Activated CD4-positive, alpha-beta T cell treated with anti-CD3 and anti-CD28 coated beads, Interleukin-2, amount 10 ng/mL, durations not matched to agents 7 days and 5 days (primary cell): ENCODE results near the gene ZBTB48. TPM values are rescaled to one million over a fixed set of nuclear protein-coding genes. Genes with fewer than 3 reads are reported as not detected.

Experiments used
- CTCF ChIA-PET: fragments of 350-600 bp; sonication (Branson Sonifier 250); formaldehyde crosslinking; loops from one replicate; lab custom pipeline; 2021; ENCODE audit warnings: antibody characterized with exemption; lab: Charles Lee
- POLR2A ChIA-PET: fragments of 350-600 bp; sonication (Branson Sonifier 250); formaldehyde crosslinking; loops from one replicate; lab custom pipeline; 2021; ENCODE audit warnings: antibody characterized with exemption; lab: Charles Lee
- DNase-seq: peaks from one replicate; pipeline ENCODE4 v3.0.0-alpha.2; 2020
- H3K27ac Mint-ChIP-seq: one replicate; pipeline ENCODE4 v1.8.0; 2021; ENCODE audit warnings: mild to moderate bottlenecking, moderate library complexity, mixed read lengths
- H3K27me3 Mint-ChIP-seq: one replicate; pipeline ENCODE4 v1.8.0; 2021; ENCODE audit warnings: mixed read lengths
- H3K36me3 Mint-ChIP-seq: one replicate; pipeline ENCODE4 v1.8.0; 2021; ENCODE audit warnings: low read depth, mixed read lengths
- H3K4me1 Mint-ChIP-seq: one replicate; pipeline ENCODE4 v1.8.0; 2021; ENCODE audit warnings: mixed read lengths
- H3K4me3 Mint-ChIP-seq: one replicate; pipeline ENCODE4 v1.8.0; 2021; ENCODE audit warnings: mild to moderate bottlenecking, moderate library complexity, mixed read lengths
- H3K9me3 Mint-ChIP-seq: one replicate; pipeline ENCODE4 v1.8.0; 2021; ENCODE audit warnings: mixed read lengths
- total RNA-seq, 2 experiments: library from RNA; stranded (reverse); gene quantifications; one replicate each; pipeline ENCODE4 v1.2.3, GENCODE V29; 2021

ZBTB48 gene
- total RNA-seq, 2 experiments from 2014 or later = 40.4 to 42.9 TPM

DNA sequence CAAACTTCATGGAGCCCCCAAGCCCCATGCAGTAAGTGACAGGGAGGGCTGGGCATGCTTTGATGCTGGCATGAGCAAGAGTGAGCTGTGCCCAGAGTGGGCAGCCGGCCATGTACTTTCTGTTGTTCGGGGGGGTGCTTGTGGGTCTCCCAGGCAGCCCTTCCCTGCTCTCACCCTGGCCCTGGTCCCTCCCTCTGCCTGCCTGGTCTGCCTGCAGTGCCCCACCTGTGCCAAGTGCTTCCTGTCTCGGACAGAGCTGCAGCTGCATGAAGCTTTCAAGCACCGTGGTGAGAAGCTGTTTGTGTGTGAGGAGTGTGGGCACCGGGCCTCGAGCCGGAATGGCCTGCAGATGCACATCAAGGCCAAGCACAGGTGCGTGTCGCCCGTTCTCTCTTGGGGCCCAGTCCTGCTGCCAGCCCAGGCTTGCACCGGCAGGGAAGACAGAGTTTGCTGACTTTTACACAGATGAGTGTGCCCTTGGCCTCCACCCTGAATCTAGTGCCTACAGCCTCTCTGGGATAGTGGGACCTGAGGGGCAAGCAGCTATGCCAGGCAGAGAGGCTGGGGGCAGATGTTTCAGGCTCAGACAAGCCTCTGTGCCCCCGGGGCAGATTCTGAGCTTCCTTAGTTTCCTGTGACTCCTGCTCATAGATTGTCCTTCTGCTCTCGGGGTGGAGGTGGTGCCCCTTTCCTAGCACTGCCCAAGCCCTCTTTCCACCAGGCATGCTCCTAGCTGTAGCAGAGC lies 7.6 kb downstream of the ZBTB48 start:
- Mint-ChIP-seq H3K27ac (no peak overlapping the region), H3K4me3 (no peak overlapping the region), H3K4me1 (peaks cover 29% of the 10 kb centered on the region), H3K27me3 (no peaks in the 10 kb centered on the region), H3K36me3 (peaks cover 7% of the 10 kb centered on the region), H3K9me3 (no peaks in the 10 kb centered on the region)
- ChIA-PET CTCF (no interaction called here), POLR2A (no interaction called here)
- no peak for DNase-seq

DNA sequence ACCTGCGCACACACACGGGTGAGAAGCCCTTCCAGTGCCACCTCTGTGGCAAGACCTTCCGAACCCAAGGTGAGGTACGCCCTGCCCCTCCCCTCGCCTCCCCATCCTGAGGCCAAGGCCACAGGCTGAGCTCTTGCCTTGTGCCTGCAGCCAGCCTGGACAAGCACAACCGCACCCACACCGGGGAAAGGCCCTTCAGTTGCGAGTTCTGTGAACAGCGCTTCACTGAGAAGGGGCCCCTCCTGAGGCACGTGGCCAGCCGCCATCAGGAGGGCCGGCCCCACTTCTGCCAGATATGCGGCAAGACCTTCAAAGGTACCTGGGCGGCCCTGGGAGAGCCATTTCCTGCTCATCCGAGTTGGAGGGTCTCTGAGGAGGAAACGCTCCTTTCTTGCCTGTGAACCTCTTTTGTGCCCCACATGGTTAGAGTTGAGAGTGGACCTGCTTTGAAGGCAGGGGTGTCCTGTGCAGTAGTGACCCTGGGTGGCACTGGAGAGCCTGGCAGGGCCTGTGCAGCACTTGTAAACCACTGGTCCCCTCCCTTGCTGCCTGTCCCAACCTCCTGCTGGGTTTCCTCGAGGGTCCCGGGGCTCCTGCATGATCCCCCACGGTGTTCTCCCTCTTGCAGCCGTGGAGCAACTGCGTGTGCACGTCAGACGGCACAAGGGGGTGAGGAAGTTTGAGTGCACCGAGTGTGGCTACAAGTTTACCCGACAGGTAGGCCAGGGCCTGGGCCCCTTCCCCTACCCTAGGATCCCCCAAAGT lies 8.5 kb downstream of the ZBTB48 start:
- POLR2A ChIA-PET = no interaction called here
- Mint-ChIP-seq H3K27ac (no peak overlapping the region), H3K27me3 (no peaks in the 10 kb centered on the region), H3K9me3 (no peaks in the 10 kb centered on the region), H3K4me3 (no peak overlapping the region), H3K4me1 (peaks cover 28% of the 10 kb centered on the region), H3K36me3 (peaks cover 7% of the 10 kb centered on the region)
- no peak for DNase-seq
- CTCF ChIA-PET = interaction anchor here (0.8 to 1.4 kb wide), 2 partner anchors 8 to 34 kb away, joined by 3 to 5 read pairs; partner anchors contain the start of gene NOL9

DNA sequence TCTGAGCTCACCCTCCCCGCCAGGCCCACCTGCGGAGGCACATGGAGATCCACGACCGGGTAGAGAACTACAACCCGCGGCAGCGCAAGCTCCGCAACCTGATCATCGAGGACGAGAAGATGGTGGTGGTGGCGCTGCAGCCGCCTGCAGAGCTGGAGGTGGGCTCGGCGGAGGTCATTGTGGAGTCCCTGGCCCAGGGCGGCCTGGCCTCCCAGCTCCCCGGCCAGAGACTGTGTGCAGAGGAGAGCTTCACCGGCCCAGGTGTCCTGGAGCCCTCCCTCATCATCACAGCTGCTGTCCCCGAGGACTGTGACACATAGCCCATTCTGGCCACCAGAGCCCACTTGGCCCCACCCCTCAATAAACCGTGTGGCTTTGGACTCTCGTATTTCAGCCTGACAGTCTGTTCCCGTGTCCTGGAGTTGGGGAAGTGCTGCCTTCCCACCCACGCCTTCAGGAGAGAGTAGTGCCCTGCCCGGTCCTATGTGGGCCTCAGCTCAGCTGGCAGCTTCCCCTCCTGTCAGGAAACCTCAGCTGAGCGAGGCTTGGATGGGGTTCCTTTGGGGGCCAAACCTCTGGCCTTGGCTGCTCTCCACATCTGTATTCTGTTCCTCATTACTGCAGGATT lies 9.2 kb downstream of the ZBTB48 start:
- Mint-ChIP-seq H3K4me3 (no peak overlapping the region), H3K27ac (no peak overlapping the region), H3K27me3 (no peaks in the 10 kb centered on the region), H3K36me3 (peaks cover 10% of the 10 kb centered on the region), H3K9me3 (no peaks in the 10 kb centered on the region), H3K4me1 (peaks cover 31% of the 10 kb centered on the region)
- DNase-seq = no peak
- ChIA-PET POLR2A (no interaction called here), CTCF (interaction anchor here (0.8 to 1.4 kb wide), 4 partner anchors 9 to 98 kb away, joined by 3 to 5 read pairs (median 4); partner anchors contain the start of gene NOL9)

DNA sequence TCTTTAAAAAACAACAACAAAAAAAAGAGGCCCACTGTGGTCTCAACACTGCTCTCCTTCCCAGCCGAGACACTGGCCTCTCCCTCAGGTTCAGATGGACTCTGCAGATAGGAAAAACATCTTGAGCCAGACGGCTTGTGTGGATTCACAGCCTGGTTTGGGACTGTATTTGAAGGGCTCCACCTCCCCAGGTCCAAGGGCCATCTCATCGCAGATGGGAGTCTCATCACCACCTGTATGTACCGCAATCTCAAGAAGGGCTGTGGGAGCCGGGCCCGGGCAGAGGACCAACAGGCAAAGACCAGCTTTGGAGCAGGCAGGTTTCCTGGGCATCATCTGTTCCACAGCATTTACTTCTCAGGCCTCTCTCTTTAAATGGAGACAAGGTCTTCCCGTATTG lies 10.3 kb downstream of the ZBTB48 start:
- H3K27me3 Mint-ChIP-seq = no peaks in the 10 kb centered on the region
- POLR2A ChIA-PET = no interaction called here
- peaks cover 32% of the 10 kb centered on the region for H3K4me1 Mint-ChIP-seq
- peaks cover 16% of the 10 kb centered on the region for H3K36me3 Mint-ChIP-seq
- no peak for DNase-seq
- H3K9me3 Mint-ChIP-seq = no peaks in the 10 kb centered on the region
- no peak overlapping the region for H3K27ac Mint-ChIP-seq
- CTCF ChIA-PET = interaction anchor here (0.8 to 0.9 kb wide), 2 partner anchors 8 to 99 kb away, joined by 3 to 4 read pairs; no protein-coding TSS in a partner anchor
- no peak overlapping the region for H3K4me3 Mint-ChIP-seq

DNA sequence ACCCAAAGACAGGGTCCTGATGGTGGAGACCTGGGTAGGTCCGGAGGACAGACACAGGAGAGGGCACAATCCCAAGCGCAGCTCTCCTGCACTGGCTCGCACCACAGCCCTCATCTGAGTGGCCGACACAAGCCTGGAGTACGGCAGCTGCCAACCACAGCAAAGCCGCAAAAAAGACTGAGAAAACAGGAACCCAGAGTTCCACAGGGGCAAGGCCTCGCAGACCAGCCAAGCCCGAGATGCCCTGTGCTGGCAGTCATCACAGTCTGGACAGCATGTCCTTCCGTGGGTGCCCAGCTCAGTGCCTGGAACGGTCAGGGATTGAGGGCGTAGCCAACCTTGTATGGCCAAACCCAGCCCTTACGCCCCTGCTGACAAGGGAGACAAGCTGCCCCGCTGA lies 11.4 kb downstream of the ZBTB48 start:
- no peak for DNase-seq
- ChIA-PET POLR2A (no interaction called here), CTCF (interaction anchor here (0.6 to 3.1 kb wide), 2 partner anchors 11 to 113 kb away, joined by 4 to 13 read pairs; partner anchors contain the start of gene KLHL21)
- Mint-ChIP-seq H3K36me3 (peaks cover 27% of the 10 kb centered on the region), H3K4me3 (no peak overlapping the region), H3K4me1 (peaks cover 33% of the 10 kb centered on the region), H3K27ac (peak overlapping the region; percentile 28), H3K9me3 (no peaks in the 10 kb centered on the region), H3K27me3 (no peaks in the 10 kb centered on the region)

DNA sequence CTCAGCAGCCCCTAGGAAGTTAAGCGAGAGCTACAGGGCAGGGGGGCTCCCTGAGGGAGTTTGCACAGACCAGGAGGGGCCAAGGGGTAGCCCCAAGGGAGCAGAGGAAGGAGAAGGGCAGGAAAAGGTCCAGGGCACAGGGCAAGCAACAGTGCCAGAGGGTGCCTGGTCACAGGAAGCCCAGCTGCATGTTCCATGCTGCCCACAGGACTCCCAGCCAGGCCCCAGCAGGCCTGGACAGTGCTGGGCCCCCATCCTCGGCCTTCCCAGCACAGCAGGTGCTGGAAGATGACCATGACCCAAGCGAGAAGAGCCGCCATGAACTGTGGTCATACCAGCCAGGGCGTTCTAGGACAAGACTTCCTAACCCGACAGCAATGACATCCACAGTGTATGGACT lies 11.8 kb downstream of the ZBTB48 start:
- Mint-ChIP-seq H3K4me1 (peaks cover 36% of the 10 kb centered on the region), H3K9me3 (no peaks in the 10 kb centered on the region), H3K27me3 (no peaks in the 10 kb centered on the region), H3K27ac (peak overlapping the region; percentile 28), H3K4me3 (no peak overlapping the region), H3K36me3 (peaks cover 31% of the 10 kb centered on the region)
- ChIA-PET CTCF (interaction anchor here (0.6 to 3.1 kb wide), 3 partner anchors 10 to 278 kb away, joined by 3 to 13 read pairs (median 4); partner anchors contain the start of gene KLHL21), POLR2A (no interaction called here)
- no peak for DNase-seq

DNA sequence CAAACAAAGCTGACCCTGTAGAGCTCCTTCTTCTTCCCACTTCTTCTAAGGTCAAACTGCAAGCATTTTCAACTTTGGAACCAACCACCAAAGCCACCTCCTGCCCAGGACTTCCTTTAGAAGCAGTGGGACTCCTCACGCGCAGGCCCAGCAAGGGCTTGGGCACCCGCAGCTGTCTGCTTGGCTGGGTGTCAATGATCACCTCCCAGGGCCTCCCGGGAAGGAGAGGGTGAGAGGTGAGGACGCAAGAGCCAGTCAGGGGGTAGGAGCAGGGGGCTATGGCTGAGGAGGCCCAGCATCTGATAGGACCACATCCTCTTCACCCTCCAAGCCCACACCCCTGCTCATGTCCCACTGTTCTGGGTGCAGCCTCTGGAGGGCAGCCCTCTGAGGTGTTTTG lies 12.6 kb downstream of the ZBTB48 start:
- Mint-ChIP-seq H3K27me3 (no peaks in the 10 kb centered on the region), H3K9me3 (no peaks in the 10 kb centered on the region), H3K4me1 (peaks cover 37% of the 10 kb centered on the region), H3K4me3 (no peak overlapping the region), H3K36me3 (peaks cover 34% of the 10 kb centered on the region), H3K27ac (peak overlapping the region; percentile 19)
- ChIA-PET POLR2A (no interaction called here), CTCF (interaction anchor here (0.6 to 3.1 kb wide), 2 partner anchors 9 to 126 kb away, joined by 3 to 13 read pairs; partner anchors contain the start of gene KLHL21)
- DNase-seq = no peak

DNA sequence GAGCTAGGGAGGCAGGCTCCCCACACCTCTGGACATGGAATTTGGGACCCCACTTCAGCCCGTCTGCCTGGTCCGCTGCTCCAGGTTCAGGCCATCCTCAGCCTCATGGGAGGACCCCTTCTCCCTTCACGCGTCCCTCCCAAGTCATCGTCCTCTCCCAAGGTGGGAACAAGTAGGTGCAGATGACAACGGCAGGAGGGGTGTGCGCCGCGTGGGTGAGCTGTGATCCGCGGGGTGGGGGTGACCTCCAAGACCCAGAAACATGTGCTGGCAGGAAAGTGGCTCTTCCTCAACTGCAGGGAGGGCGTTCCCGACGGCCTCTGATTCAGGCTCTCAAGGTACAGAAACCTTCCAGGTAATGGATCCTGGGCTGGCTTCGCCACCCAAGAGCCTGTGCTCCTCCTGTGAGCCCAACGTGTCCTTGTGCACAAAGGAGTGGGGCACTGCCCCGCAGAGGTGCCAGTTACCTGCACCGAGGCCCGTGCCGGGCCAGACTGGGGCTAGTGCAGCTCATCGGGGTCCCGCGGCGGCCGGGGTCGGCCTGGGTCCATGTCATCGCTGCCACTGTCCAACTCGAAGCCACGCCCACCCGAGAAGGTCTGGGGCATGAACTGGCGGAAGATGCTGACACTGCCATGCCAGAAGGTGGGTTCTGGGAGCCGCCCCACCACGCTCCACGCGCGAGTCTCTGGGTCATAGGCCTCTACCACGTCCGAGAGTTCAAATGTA lies 13.2 kb downstream of the ZBTB48 start:
- H3K4me3 Mint-ChIP-seq = no peak overlapping the region
- peaks cover 32% of the 10 kb centered on the region for H3K36me3 Mint-ChIP-seq
- no peaks in the 10 kb centered on the region for H3K27me3 Mint-ChIP-seq
- no peak overlapping the region for H3K27ac Mint-ChIP-seq
- H3K9me3 Mint-ChIP-seq = no peaks in the 10 kb centered on the region
- CTCF ChIA-PET = interaction anchor here (0.6 to 3.1 kb wide), 3 partner anchors 9 to 125 kb away, joined by 3 to 13 read pairs (median 4); partner anchors contain the start of genes KLHL21 and NOL9
- H3K4me1 Mint-ChIP-seq = peaks cover 35% of the 10 kb centered on the region
- POLR2A ChIA-PET = no interaction called here
- no peak for DNase-seq

DNA sequence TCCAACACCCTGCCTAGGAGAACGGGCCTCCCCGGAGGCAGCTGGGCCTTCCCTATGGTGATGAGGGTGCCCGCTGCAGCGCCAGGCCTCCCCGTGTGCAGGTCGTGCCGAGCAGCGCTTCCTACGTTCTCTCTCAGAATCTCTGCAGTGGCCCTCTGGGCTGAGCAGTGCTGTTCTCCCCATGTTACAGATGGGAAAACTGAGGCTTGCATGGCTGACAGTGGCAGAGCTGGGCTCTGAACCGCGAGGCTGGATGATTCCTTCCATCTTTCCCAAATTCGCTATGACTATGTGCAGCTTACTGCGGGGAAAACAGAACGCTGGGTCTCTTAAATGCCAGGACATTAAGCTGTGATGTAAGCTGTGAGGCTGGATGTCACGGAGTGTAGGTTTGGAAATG lies 14.0 kb downstream of the ZBTB48 start:
- peaks cover 33% of the 10 kb centered on the region for H3K36me3 Mint-ChIP-seq
- CTCF ChIA-PET = interaction anchor here (1.6 kb wide), 1 partner anchor 39 kb away, joined by 4 read pairs; the partner anchor contains the start of gene NOL9
- DNase-seq = no peak

DNA sequence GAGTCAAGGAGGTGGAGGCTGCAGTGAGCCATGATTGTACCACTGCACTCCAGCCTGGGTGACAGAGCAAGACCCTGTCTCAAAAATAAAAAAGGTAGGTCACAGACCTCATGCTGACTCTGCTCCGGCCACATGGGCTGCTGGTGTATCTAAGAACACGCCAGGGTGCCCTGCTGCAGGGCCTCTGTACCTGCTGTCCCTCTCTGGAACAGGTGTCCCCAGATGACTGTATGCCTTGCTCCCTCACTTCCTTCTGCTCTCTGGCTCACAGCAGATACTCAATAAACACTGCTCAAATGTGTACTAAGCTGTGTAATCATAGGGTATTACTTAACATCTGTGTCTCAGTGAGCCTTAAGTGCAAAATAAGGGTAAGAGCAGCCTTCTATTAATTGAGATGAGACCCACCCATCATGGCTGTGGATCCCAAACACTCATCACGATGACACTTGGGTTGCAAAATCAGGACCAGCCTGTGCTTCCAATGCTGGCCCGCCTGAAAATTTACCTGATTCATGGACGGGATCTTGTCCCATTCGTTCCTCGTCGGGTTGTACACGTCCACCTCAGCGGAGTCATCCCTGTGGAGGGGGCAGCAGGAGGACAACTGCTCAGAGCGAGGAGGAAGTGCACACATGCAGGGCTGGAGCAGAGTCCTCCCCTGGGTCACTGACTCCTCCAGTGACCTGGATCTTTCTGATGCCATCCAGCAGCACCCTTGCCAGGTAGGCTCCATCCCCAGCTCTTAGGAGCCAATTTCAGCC lies 15.4 kb downstream of the ZBTB48 start:
- Mint-ChIP-seq H3K4me1 (peaks cover 49% of the 10 kb centered on the region), H3K36me3 (peaks cover 36% of the 10 kb centered on the region), H3K27me3 (no peaks in the 10 kb centered on the region), H3K27ac (no peak overlapping the region), H3K9me3 (no peaks in the 10 kb centered on the region), H3K4me3 (no peak overlapping the region)
- POLR2A ChIA-PET = no interaction called here
- CTCF ChIA-PET = interaction anchor here (0.6 to 1.6 kb wide), 3 partner anchors 40 to 62 kb away, joined by 3 to 4 read pairs (median 3); partner anchors contain the start of genes NOL9 and TAS1R1
- DNase-seq = no peak

More for the DNA sequence above, 14.0 kb downstream of the ZBTB48 start:
- POLR2A ChIA-PET = interaction anchor here (0.7 kb wide), 1 partner anchor 194 kb away, joined by 3 read pairs; no protein-coding TSS in a partner anchor
- H3K4me1 Mint-ChIP-seq = peaks cover 37% of the 10 kb centered on the region
- H3K9me3 Mint-ChIP-seq = no peaks in the 10 kb centered on the region
- peak overlapping the region; percentile 31 for H3K27ac Mint-ChIP-seq
- no peaks in the 10 kb centered on the region for H3K27me3 Mint-ChIP-seq
- H3K4me3 Mint-ChIP-seq = no peak overlapping the region

DNA sequence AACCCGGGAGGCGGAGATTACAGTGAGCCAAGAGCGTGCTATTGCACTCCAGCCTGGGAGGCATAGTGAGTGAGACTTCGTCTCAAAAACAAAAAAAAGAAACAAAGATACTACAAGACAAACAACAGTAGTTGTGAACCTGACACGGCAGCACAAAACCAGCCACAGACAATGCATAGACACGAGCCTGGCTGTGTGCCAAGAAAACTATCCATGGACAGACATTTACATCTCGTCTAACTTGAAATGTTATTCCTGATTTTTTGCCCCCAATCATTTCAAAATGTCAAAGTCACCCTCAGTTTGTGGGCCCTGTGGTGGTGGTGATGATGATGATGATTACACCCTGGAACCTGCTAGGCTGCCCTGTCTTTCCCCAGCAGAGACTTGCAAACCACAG lies 16.6 kb downstream of the ZBTB48 start:
- no peak overlapping the region for H3K4me3 Mint-ChIP-seq
- H3K9me3 Mint-ChIP-seq = no peaks in the 10 kb centered on the region
- no peak for DNase-seq
- ChIA-PET POLR2A (no interaction called here), CTCF (no interaction called here)
- peaks cover 46% of the 10 kb centered on the region for H3K4me1 Mint-ChIP-seq
- peaks cover 42% of the 10 kb centered on the region for H3K36me3 Mint-ChIP-seq
- H3K27me3 Mint-ChIP-seq = no peaks in the 10 kb centered on the region
- no peak overlapping the region for H3K27ac Mint-ChIP-seq
